ENCODE data around the gene LSM3. TPM values are rescaled to one million over a fixed set of nuclear protein-coding genes. Genes with fewer than 3 reads are reported as not detected.

Gene LSM3
- total and polyA plus RNA-seq, 2 experiments from 2014 or later = 5.9 to 32.2 TPM

- Histone ChIP-seq H3K9me3 (ENCODE audit: low read depth) (no peaks in the 10 kb centered on the region), H3K36me3 (peaks cover 29% of the 10 kb centered on the region)
- no peak for TF ChIP-seq CTCF (IDR thresholded peaks at IDR 0.05; ENCODE audit: low read depth, low read length)
Measured at GRCh38 chr3:14135581-14135980, 43.0 kb upstream of the LSM3 start.

GRCh38 chr3:14137004-14137403, 41.6 kb upstream of the LSM3 start:
- H3K4me1 ChIP-seq (ENCODE audit: low read depth) = peaks cover 16% of the 10 kb centered on the region
- H3K27me3 ChIP-seq = no peaks in the 10 kb centered on the region
- DNase-seq (ENCODE audit: low read depth in 1 of 2, low spot score in 1 of 2) = peak in 1 of 2 donors; percentile 15
- TF ChIP-seq CTCF (IDR thresholded peaks at IDR 0.05; ENCODE audit: low read depth, low read length) = no peak
- H3K27ac ChIP-seq = peak overlapping the region; percentile 68
- H3K9me3 ChIP-seq (ENCODE audit: low read depth) = no peaks in the 10 kb centered on the region
- H3K36me3 ChIP-seq = peaks cover 19% of the 10 kb centered on the region
- H3K4me3 ChIP-seq = no peak overlapping the region

More at GRCh38 chr3:14135581-14135980, 43.0 kb upstream of the LSM3 start:
- DNase-seq (ENCODE audit: low read depth in 1 of 2, low spot score in 1 of 2) = no peak
- no peak overlapping the region for H3K27ac ChIP-seq
- H3K4me1 ChIP-seq (ENCODE audit: low read depth) = peaks cover 16% of the 10 kb centered on the region
- H3K27me3 ChIP-seq = no peaks in the 10 kb centered on the region
- H3K4me3 ChIP-seq = no peak overlapping the region

- no peak for TF ChIP-seq CTCF (IDR thresholded peaks at IDR 0.05; ENCODE audit: low read depth, low read length)
- H3K27me3 ChIP-seq = no peaks in the 10 kb centered on the region
- no peak overlapping the region for H3K4me3 ChIP-seq
- DNase-seq (ENCODE audit: low read depth in 1 of 2, low spot score in 1 of 2) = no peak
- H3K9me3 ChIP-seq (ENCODE audit: low read depth) = no peaks in the 10 kb centered on the region
- H3K4me1 ChIP-seq (ENCODE audit: low read depth) = peaks cover 16% of the 10 kb centered on the region
- peaks cover 18% of the 10 kb centered on the region for H3K36me3 ChIP-seq
- peak overlapping the region; percentile 68 for H3K27ac ChIP-seq
Measured at GRCh38 chr3:14137445-14137844, 41.2 kb upstream of the LSM3 start.

GRCh38 chr3:14138109-14138877, 40.3 kb upstream of the LSM3 start:
- no peak for TF ChIP-seq CTCF (IDR thresholded peaks at IDR 0.05; ENCODE audit: low read depth, low read length)
- no peak overlapping the region for H3K4me3 ChIP-seq
- peaks cover 9% of the 10 kb centered on the region for H3K36me3 ChIP-seq
- peak in 1 of 2 donors; percentile 29 for DNase-seq (ENCODE audit: low read depth in 1 of 2, low spot score in 1 of 2)
- H3K27me3 ChIP-seq = no peaks in the 10 kb centered on the region
- peaks cover 19% of the 10 kb centered on the region for H3K4me1 ChIP-seq (ENCODE audit: low read depth)
- H3K9me3 ChIP-seq (ENCODE audit: low read depth) = no peaks in the 10 kb centered on the region
- peak overlapping the region; percentile 1 for H3K27ac ChIP-seq

- no peak overlapping the region for H3K4me3 ChIP-seq
- H3K9me3 ChIP-seq (ENCODE audit: low read depth) = no peaks in the 10 kb centered on the region
- H3K27me3 ChIP-seq = no peaks in the 10 kb centered on the region
- peaks cover 22% of the 10 kb centered on the region for H3K4me1 ChIP-seq (ENCODE audit: low read depth)
- peaks cover 3% of the 10 kb centered on the region for H3K36me3 ChIP-seq
- no peak for DNase-seq (ENCODE audit: low read depth in 1 of 2, low spot score in 1 of 2)
- H3K27ac ChIP-seq = no peak overlapping the region
- TF ChIP-seq CTCF (IDR thresholded peaks at IDR 0.05; ENCODE audit: low read depth, low read length) = no peak
Measured at GRCh38 chr3:14138878-14139655, 39.5 kb upstream of the LSM3 start.

Measured in cardiac muscle cell (in vitro differentiated cells and primary cell).